A673 (cell line): Measurements from ENCODE around the gene OST4. TPM values are rescaled to one million over a fixed set of nuclear protein-coding genes. Genes with fewer than 3 reads are reported as not detected.

ENCODE experiments used
- BruUV-seq: library from RNA; stranded (reverse); fragments of 400-500 nt; replicated peaks from 2 replicates; lab custom pipeline; 2021; lab: Mats Ljungman, UMichigan
- CTCF ChIA-PET: fragments of 300-600 bp; sonication (Branson Sonifier 250); formaldehyde crosslinking; loops from one replicate; lab custom pipeline; 2022; ENCODE audit warnings: antibody characterized with exemption; lab: Charles Lee
- POLR2A ChIA-PET: fragments of 300-600 bp; sonication (Branson Sonifier 250); formaldehyde crosslinking; loops from one replicate; lab custom pipeline; 2022; ENCODE audit warnings: antibody characterized with exemption; ENCODE audit not compliant: low non-redundant PET; lab: Charles Lee
- DNase-seq: peaks from one replicate; pipeline ENCODE4 v3.0.0-alpha.2; 2015; ENCODE audit warnings: low spot score
- H3K27ac ChIP-seq: fragments of 200-600 bp; sonication (generic); 2 replicates; pipeline ENCODE4 v1.5.1; 2016; ENCODE audit warnings: mixed run types, low read depth, mild to moderate bottlenecking, mixed read lengths, antibody characterized with exemption, low read length; ENCODE audit not compliant: poor library complexity, severe bottlenecking
- H3K27me3 ChIP-seq: fragments of 200-600 bp; sonication (generic); replicated peaks from 2 replicates; pipeline ENCODE4 v1.6.1; 2017; ENCODE audit warnings: mixed run types, low read depth, mild to moderate bottlenecking, mixed read lengths, antibody characterized with exemption, low read length; ENCODE audit not compliant: insufficient read depth, poor library complexity
- H3K36me3 ChIP-seq: fragments of 200-600 bp; sonication (generic); 2 replicates; pipeline ENCODE4 v1.6.1; 2016; ENCODE audit warnings: mixed run types, mild to moderate bottlenecking, mixed read lengths, antibody characterized with exemption, low read length; ENCODE audit not compliant: insufficient read depth, poor library complexity, severe bottlenecking
- H3K4me1 ChIP-seq: fragments of 200-600 bp; sonication (generic); 2 replicates; pipeline ENCODE4 v1.6.1; 2017; ENCODE audit warnings: mixed run types, mild to moderate bottlenecking, mixed read lengths, antibody characterized with exemption, low read length; ENCODE audit not compliant: insufficient read depth, poor library complexity, severe bottlenecking
- H3K4me3 ChIP-seq: fragments of 200-600 bp; sonication (generic); 2 replicates; pipeline ENCODE4 v1.5.1; 2016; ENCODE audit warnings: low read depth, mixed run types, mild to moderate bottlenecking, mixed read lengths, low read length; ENCODE audit not compliant: poor library complexity, severe bottlenecking
- H3K9me3 ChIP-seq: fragments of 200-600 bp; sonication (generic); 2 replicates; pipeline ENCODE4 v1.6.1; 2016; ENCODE audit warnings: mixed run types, low read depth, mild to moderate bottlenecking, mixed read lengths, antibody characterized with exemption, low read length; ENCODE audit not compliant: poor library complexity, severe bottlenecking
- EZH2 ChIP-seq: fragments of 200-600 bp; sonication (generic); IDR thresholded peaks from 2 replicates; pipeline ENCODE4 v1.6.1; 2017; ENCODE audit warnings: borderline replicate concordance, low read depth, mild to moderate bottlenecking, mixed read lengths, antibody characterized with exemption, low read length; ENCODE audit not compliant: poor library complexity, severe bottlenecking
- intact Hi-C: fragments of 100-400 bp; cut with micrococcal nuclease; formaldehyde crosslinking; loops from one replicate; pipeline ENCODE4 v1.10.0; 2022; ENCODE audit not compliant: unreplicated experiment
- total RNA-seq: library from RNA; stranded (reverse); gene quantifications from 2 replicates; pipeline ENCODE4 v1.2.3, GENCODE V29; 2021
- TF ChIP-seq, protein P1 (sequence below): fragments of 300-800, 200-600 bp; sonication (generic); conservative IDR thresholded peaks from 2 replicates; pipeline ENCODE4 v1.5.1; 2017; ENCODE audit warnings: low read depth, mild to moderate bottlenecking, antibody characterized with exemption, low read length, moderate library complexity, mixed read lengths

OST4 gene
- total RNA-seq, 1 experiment from 2014 or later: 235 TPM

DNA sequence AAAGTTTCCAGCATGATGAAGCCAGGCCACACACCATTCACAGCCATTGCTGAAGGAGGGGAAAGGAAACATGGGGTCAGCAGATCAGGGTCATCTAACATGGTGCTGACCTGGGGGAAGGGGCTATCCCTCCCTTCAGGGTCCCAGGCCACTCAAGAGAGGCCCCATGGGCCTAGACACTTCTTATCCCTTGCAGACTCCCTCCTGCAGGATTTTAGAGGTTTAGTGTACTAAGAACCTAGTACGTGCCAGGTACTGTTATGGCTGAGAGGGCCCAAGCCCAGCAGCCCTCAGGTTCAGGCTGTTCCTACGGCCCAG, 23.9 kb upstream of the OST4 start:
- Histone ChIP-seq H3K4me3 (no peak overlapping the region), H3K36me3 (no peaks in the 10 kb centered on the region), H3K4me1 (no peaks in the 10 kb centered on the region), H3K27ac (no peak overlapping the region), H3K9me3 (no peaks in the 10 kb centered on the region), H3K27me3 (no peaks in the 10 kb centered on the region)
- intact Hi-C loops: loop anchor here (5.0 kb wide), 1 partner anchor 207 kb away; no protein-coding TSS in a partner anchor
- no TSS peak for BruUV-seq
- TF ChIP-seq EZH2: no peak
- TF ChIP-seq, protein P1, sequence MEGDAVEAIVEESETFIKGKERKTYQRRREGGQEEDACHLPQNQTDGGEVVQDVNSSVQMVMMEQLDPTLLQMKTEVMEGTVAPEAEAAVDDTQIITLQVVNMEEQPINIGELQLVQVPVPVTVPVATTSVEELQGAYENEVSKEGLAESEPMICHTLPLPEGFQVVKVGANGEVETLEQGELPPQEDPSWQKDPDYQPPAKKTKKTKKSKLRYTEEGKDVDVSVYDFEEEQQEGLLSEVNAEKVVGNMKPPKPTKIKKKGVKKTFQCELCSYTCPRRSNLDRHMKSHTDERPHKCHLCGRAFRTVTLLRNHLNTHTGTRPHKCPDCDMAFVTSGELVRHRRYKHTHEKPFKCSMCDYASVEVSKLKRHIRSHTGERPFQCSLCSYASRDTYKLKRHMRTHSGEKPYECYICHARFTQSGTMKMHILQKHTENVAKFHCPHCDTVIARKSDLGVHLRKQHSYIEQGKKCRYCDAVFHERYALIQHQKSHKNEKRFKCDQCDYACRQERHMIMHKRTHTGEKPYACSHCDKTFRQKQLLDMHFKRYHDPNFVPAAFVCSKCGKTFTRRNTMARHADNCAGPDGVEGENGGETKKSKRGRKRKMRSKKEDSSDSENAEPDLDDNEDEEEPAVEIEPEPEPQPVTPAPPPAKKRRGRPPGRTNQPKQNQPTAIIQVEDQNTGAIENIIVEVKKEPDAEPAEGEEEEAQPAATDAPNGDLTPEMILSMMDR: no peak
- ChIA-PET POLR2A (no interaction called here), CTCF (no interaction called here)
- DNase-seq: no peak

DNA sequence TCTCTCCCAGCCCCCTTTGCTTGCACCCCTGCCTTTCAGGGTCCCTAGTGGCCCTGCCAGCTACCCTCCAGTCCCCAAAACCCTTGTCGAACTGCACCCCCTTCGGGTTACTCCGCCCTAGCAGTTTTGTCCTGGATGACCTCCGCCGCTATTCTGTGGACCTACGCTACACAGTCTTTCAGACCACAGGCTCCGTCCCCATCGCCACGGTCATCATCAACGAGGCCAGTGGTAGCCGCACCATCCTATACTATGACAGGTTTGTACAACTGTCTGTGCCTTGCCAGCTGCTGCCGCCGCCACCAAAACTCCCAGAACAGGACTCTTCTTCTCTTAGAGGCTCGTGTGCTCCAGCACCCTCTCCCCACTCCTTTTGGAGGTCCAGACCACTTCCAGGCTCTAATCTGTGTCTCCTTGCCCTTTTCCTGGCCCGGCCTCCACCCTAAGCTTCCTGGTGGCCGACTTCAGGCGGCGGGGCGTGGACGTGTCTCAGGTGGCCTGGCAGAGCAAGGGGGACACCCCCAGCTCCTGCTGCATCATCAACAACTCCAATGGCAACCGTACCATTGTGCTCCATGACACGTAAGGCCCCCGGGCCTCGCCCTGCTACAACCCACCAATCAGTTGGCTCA, 23.0 kb upstream of the OST4 start:
- intact Hi-C loops: no loop called here
- no TSS peak for BruUV-seq
- no peak overlapping the region for H3K4me3 ChIP-seq
- TF ChIP-seq EZH2: no peak
- TF ChIP-seq, protein P1: no peak
- no peaks in the 10 kb centered on the region for H3K9me3 ChIP-seq
- ChIA-PET POLR2A (no interaction called here), CTCF (no interaction called here)
- H3K27me3 ChIP-seq: no peaks in the 10 kb centered on the region
- H3K36me3 ChIP-seq: no peaks in the 10 kb centered on the region
- DNase-seq: no peak
- H3K4me1 ChIP-seq: no peaks in the 10 kb centered on the region
- H3K27ac ChIP-seq: no peak overlapping the region

- no TSS peak for BruUV-seq
- no peak overlapping the region for H3K27ac ChIP-seq
- H3K36me3 ChIP-seq: no peaks in the 10 kb centered on the region
- TF ChIP-seq, protein P1: no peak
- no peaks in the 10 kb centered on the region for H3K27me3 ChIP-seq
- H3K4me3 ChIP-seq: no peak overlapping the region
- DNase-seq: no peak
- peaks cover 5% of the 10 kb centered on the region for H3K4me1 ChIP-seq
- no peaks in the 10 kb centered on the region for H3K9me3 ChIP-seq
- intact Hi-C loops: no loop called here
- ChIA-PET CTCF (interaction anchor here (0.8 kb wide), 1 partner anchor 98 kb away, joined by 3 read pairs; no protein-coding TSS in a partner anchor), POLR2A (interaction anchor here (0.6 kb wide), 1 partner anchor 98 kb away, joined by 3 read pairs; no protein-coding TSS in a partner anchor)
Observed at GRCh38 chr2:27093430-27094352, 22.2 kb upstream of the OST4 start.
